ENCODE results near the gene FOXJ1. TPM values are rescaled to one million over a fixed set of nuclear protein-coding genes. Genes with fewer than 3 reads are reported as not detected.

FOXJ1 gene
- total RNA-seq, 1 donor from 2014 or later = not detected

- no peaks in the 10 kb centered on the region for H3K27me3 ChIP-seq
These were observed 20.0 kb upstream of the FOXJ1 start for GRCh38 chr17:76160896-76161528.

GRCh38 chr17:76159157-76159556, 18.1 kb upstream of the FOXJ1 start:
- Histone ChIP-seq H3K4me1 (no peaks in the 10 kb centered on the region), H3K27ac (no peak overlapping the region), H3K9me3 (no peaks in the 10 kb centered on the region), H3K27me3 (no peaks in the 10 kb centered on the region), H3K36me3 (no peaks in the 10 kb centered on the region), H3K4me3 (no peak overlapping the region)
- intact Hi-C loops (cut with DNase I) = no loop called here
- TF ChIP-seq POLR2A (IDR thresholded peaks at IDR 0.05) (no peak), CTCF (IDR thresholded peaks at IDR 0.05) (no peak), POLR2AphosphoS5 (IDR thresholded peaks at IDR 0.05; ENCODE audit: insufficient read depth in 1 of 2, low read depth in 1 of 2) (no peak)
- DNase-seq (ENCODE audit: extremely low spot score in 2 of 2) = no peak

More at GRCh38 chr17:76160896-76161528, 20.0 kb upstream of the FOXJ1 start:
- DNase-seq (ENCODE audit: extremely low spot score in 2 of 2) = no peak
- intact Hi-C loops (cut with DNase I) = no loop called here
- no peak for TF ChIP-seq CTCF (IDR thresholded peaks at IDR 0.05)
- no peaks in the 10 kb centered on the region for H3K36me3 ChIP-seq
- no peaks in the 10 kb centered on the region for H3K9me3 ChIP-seq
- H3K4me1 ChIP-seq = no peaks in the 10 kb centered on the region
- H3K4me3 ChIP-seq = no peak overlapping the region
- H3K27ac ChIP-seq = no peak overlapping the region

GRCh38 chr17:76157759-76158158, 16.7 kb upstream of the FOXJ1 start:
- intact Hi-C loops (cut with DNase I) = no loop called here
- peak in 1 of 2 donors; percentile 64 for DNase-seq (ENCODE audit: extremely low spot score in 2 of 2)
- no peak for TF ChIP-seq POLR2AphosphoS5 (IDR thresholded peaks at IDR 0.05; ENCODE audit: insufficient read depth in 1 of 2, low read depth in 1 of 2)
- no peak for TF ChIP-seq CTCF (IDR thresholded peaks at IDR 0.05)
- no peak for TF ChIP-seq POLR2A (IDR thresholded peaks at IDR 0.05)
- Histone ChIP-seq H3K4me3 (no peak overlapping the region), H3K36me3 (no peaks in the 10 kb centered on the region), H3K4me1 (no peaks in the 10 kb centered on the region), H3K27ac (no peak overlapping the region), H3K27me3 (no peaks in the 10 kb centered on the region), H3K9me3 (no peaks in the 10 kb centered on the region)

- H3K36me3 ChIP-seq = no peaks in the 10 kb centered on the region
- intact Hi-C loops (cut with DNase I) = no loop called here
- no peak overlapping the region for H3K4me3 ChIP-seq
- no peak overlapping the region for H3K27ac ChIP-seq
- H3K4me1 ChIP-seq = no peaks in the 10 kb centered on the region
- H3K27me3 ChIP-seq = no peaks in the 10 kb centered on the region
- no peak for DNase-seq (ENCODE audit: extremely low spot score in 2 of 2)
- H3K9me3 ChIP-seq = no peaks in the 10 kb centered on the region
- no peak for TF ChIP-seq CTCF (IDR thresholded peaks at IDR 0.05)
- no peak for TF ChIP-seq POLR2AphosphoS5 (IDR thresholded peaks at IDR 0.05; ENCODE audit: insufficient read depth in 1 of 2, low read depth in 1 of 2)
- no peak for TF ChIP-seq POLR2A (IDR thresholded peaks at IDR 0.05)
These were observed 15.6 kb upstream of the FOXJ1 start for GRCh38 chr17:76156662-76156991.

- Histone ChIP-seq H3K27ac (no peak overlapping the region), H3K27me3 (no peaks in the 10 kb centered on the region), H3K9me3 (no peaks in the 10 kb centered on the region), H3K36me3 (no peaks in the 10 kb centered on the region), H3K4me1 (no peaks in the 10 kb centered on the region), H3K4me3 (no peak overlapping the region)
- no peak for DNase-seq (ENCODE audit: extremely low spot score in 2 of 2)
- intact Hi-C loops (cut with DNase I) = no loop called here
- TF ChIP-seq POLR2AphosphoS5 (IDR thresholded peaks at IDR 0.05; ENCODE audit: insufficient read depth in 1 of 2, low read depth in 1 of 2) (no peak), POLR2A (IDR thresholded peaks at IDR 0.05) (no peak), CTCF (IDR thresholded peaks at IDR 0.05) (no peak)
These were observed 15.1 kb upstream of the FOXJ1 start for GRCh38 chr17:76155988-76156661.
